Gastrocnemius medialis (tissue), 4 donors: Measurements from ENCODE around the gene RSAD2. TPM values are rescaled to one million over a fixed set of nuclear protein-coding genes. Genes with fewer than 3 reads are reported as not detected.

Experiments used
- ATAC-seq, 2 donors: fragments of 150-250 bp; one replicate each; pipeline ENCODE4 v1.9.1; 2016
- DNase-seq, 2 donors: peaks; one replicate each; pipeline ENCODE4 v3.0.0-alpha.2; 2019
- H3K27ac ChIP-seq, 4 donors: fragments of 200-600 bp; sonication (generic); 1 replicate in 1 of 4; 2 replicates in 3 of 4; pipeline ENCODE4 v1.5.1; 2016 to 2018; ENCODE audit warnings: mild to moderate bottlenecking in 2 of 4, moderate library complexity in 1 of 4
- H3K27me3 ChIP-seq, 3 donors: fragments of 200-600 bp; sonication (generic) in 2 of 3; 1 replicate in 1 of 3; 2 replicates in 2 of 3; pipeline versions ENCODE4 v1.5.1 to v1.6.0; 2016 to 2019; ENCODE audit warnings: mild to moderate bottlenecking in 1 of 3, moderate library complexity in 1 of 3
- H3K36me3 ChIP-seq, 2 donors: fragments of 200-600 bp; sonication (generic) in 1 of 2; one replicate each; pipeline ENCODE4 v1.5.1; 2017 to 2018
- H3K4me1 ChIP-seq, 2 donors: fragments of 200-600 bp; sonication (generic) in 1 of 2; one replicate each; pipeline ENCODE4 v1.5.1; 2016 to 2017; ENCODE audit warnings: mild to moderate bottlenecking in 2 of 2
- H3K4me3 ChIP-seq, 4 donors: fragments of 200-600 bp; sonication (generic) in 3 of 4; 1 replicate in 1 of 4; 2 replicates in 3 of 4; pipeline ENCODE4 v1.5.1; 2016 to 2019; ENCODE audit warnings: mild to moderate bottlenecking in 2 of 4
- H3K9me3 ChIP-seq, 3 donors: fragments of 200-600 bp; sonication (generic) in 2 of 3; 1 replicate in 1 of 3; 2 replicates in 2 of 3; pipeline ENCODE4 v1.5.1; 2016 to 2019
- CTCF ChIP-seq, 5 experiments: fragments of 450-650 bp in 3 of 5; fragments of 200-600 bp in 2 of 5; sonication (generic) in 2 of 5; IDR thresholded peaks in 4 of 5; conservative IDR thresholded peaks in 1 of 5; 1 replicate in 4 of 5; 2 replicates in 1 of 5; pipeline ENCODE4 v1.5.1; 2016 to 2019; ENCODE audit warnings: antibody characterized with exemption in 5 of 5, mild to moderate bottlenecking in 3 of 5, moderate library complexity in 3 of 5
- POLR2A ChIP-seq, 2 donors: fragments of 450-650 bp; IDR thresholded peaks; one replicate each; pipeline ENCODE4 v1.6.1; 2017; ENCODE audit warnings: antibody characterized with exemption in 2 of 2, mild to moderate bottlenecking in 2 of 2, moderate library complexity in 2 of 2
- in situ Hi-C, 4 donors: fragments of 200-750 bp; cut with MboI; loops; one replicate each; pipeline versions ENCODE4 v1.15.0 to v1.8.0; 2017; ENCODE audit warnings: low sequenced_read_pairs in 4 of 4
- intact Hi-C: fragments of 100-400 bp; cut with DNase I; formaldehyde crosslinking; loops from one replicate; pipeline ENCODE4 v1.15.1; 2023; ENCODE audit warnings: low total_unique reads
- total RNA-seq, 4 donors: library from RNA; depleted of rRNA; stranded (reverse); fragments of >200 nt; gene quantifications; one replicate each; pipeline versions ENCODE4 v1.1.0 to v1.2.3, GENCODE V29; 2016

RSAD2 gene
- total RNA-seq, 4 donors from 2014 or later, result 1.2 to 4.2 (median 2.9) TPM

DNA sequence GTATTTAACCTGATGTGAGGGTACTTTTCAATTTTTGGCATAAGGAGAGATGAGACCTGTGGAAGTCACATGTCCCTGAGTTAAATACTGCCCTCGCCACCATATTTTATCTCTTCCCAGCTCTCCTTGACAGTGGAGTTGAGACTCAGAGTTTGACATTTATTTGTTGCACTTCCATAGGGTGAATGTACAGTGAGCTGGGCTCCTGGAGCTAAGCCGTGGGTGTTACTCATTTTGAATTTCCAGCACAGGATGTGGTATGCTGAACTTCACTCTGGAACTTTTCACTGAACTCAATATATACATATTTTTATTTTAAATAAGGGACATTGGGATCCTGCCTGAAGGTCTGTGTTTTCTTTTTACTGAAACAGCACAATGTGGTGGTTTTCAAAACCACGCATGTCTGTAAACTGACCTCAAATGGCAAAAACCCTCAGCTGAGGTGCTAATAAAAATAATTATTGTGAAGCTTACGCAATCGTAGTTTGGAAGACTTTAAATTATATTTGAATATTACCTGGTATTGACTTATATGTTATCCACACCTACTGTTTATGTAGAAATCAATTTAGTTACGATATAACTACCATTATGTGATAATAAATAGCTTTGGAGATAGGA, 51.7 kb downstream of the RSAD2 start:
- TF ChIP-seq POLR2A (IDR thresholded peaks at IDR 0.05), result no peak
- TF ChIP-seq CTCF (IDR thresholded peaks at IDR 0.05 in 4 of 5, conservative IDR thresholded peaks at IDR 0.05 in 1 of 5), result no peak
- in situ Hi-C loops, result no loop called here
- DNase-seq (no peak), ATAC-seq (no peak)
- H3K4me3 ChIP-seq, result no peak overlapping the region
- H3K27ac ChIP-seq, result peak overlapping the region in 1 of 4 donors; percentile 5
- peaks cover 25 to 31% of the 10 kb centered on the region in 2 donors for H3K4me1 ChIP-seq
- no peaks in the 10 kb centered on the region for H3K9me3 ChIP-seq
- no peaks in the 10 kb centered on the region for H3K27me3 ChIP-seq
- intact Hi-C loops, result loop anchor here (5.0 kb wide), 1 partner anchor 63 kb away; no protein-coding TSS in a partner anchor
- no peaks in the 10 kb centered on the region for H3K36me3 ChIP-seq

DNA sequence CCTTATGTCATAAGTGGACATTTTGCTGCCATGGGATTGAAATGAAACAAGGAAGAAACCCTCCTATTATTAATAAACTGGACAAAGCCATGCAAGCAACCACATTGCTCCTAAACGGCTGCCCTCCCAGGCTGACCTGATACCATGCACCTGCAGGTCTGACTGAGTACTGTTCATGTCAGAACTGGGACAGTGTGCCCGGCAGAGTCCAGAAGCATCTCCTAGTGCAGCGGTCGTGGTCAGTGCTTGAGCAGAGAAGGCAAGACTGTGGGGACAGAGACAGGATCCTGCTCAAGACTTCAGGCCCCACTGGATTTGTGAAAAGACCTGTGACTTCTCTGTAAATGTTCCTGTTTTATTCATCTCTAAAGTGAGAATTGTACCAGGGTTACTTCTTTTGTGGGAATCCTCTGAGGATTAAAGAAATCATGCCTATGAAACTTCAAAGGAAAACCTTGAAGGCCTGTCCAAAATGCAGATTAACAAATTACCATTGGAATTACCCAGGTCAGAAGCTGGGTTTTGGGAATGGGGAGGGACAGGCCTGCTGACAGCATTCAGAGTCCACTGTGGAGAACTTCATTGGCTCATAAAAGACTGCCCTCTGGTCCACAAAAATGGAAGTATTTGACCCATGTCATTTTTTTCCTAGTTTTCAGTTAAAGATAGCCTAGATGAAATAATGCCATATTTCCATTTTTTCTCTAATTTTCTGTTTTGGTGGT, 53.5 kb downstream of the RSAD2 start:
- DNase-seq (no peak), ATAC-seq (no peak)
- peaks cover 10 to 28% of the 10 kb centered on the region in 2 donors for H3K4me1 ChIP-seq
- intact Hi-C loops, result no loop called here
- no peaks in the 10 kb centered on the region for H3K27me3 ChIP-seq
- no peaks in the 10 kb centered on the region for H3K9me3 ChIP-seq
- in situ Hi-C loops, result no loop called here
- no peak for TF ChIP-seq CTCF (IDR thresholded peaks at IDR 0.05 in 4 of 5, conservative IDR thresholded peaks at IDR 0.05 in 1 of 5)
- no peak for TF ChIP-seq POLR2A (IDR thresholded peaks at IDR 0.05)
- no peak overlapping the region for H3K4me3 ChIP-seq
- no peak overlapping the region for H3K27ac ChIP-seq
- H3K36me3 ChIP-seq, result no peaks in the 10 kb centered on the region

DNA sequence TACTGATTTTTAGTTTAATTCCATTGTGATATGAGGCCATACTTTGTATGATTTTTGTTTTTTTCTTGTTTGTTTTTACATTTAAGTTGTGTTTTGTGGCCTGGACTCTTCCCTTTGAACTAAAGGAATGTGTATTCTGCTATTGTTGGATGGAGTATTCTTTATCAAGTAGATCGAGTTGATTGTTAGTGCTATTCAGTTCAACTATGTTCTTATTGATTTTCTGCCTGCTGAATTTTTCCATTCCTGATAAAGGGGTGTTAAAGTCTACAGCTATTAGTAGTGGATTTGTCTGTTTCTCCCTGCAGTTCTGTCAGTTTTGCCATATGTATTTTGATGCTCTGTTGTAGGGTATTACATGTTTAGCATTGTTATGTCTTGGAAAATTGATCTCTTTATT, 54.2 kb downstream of the RSAD2 start:
- intact Hi-C loops, result no loop called here
- Histone ChIP-seq H3K4me1 (peaks cover 12 to 31% of the 10 kb centered on the region in 2 donors), H3K36me3 (no peaks in the 10 kb centered on the region), H3K27me3 (no peaks in the 10 kb centered on the region), H3K27ac (no peak overlapping the region), H3K4me3 (no peak overlapping the region), H3K9me3 (no peaks in the 10 kb centered on the region)
- ATAC-seq, result no peak
- TF ChIP-seq POLR2A (IDR thresholded peaks at IDR 0.05) (no peak), CTCF (IDR thresholded peaks at IDR 0.05 in 4 of 5, conservative IDR thresholded peaks at IDR 0.05 in 1 of 5) (no peak)
- in situ Hi-C loops, result no loop called here
- DNase-seq, result no peak

GRCh38 chr2:6932206-6932605, 54.6 kb downstream of the RSAD2 start:
- ATAC-seq (peak; percentile 53 to 65), DNase-seq (no peak)
- no peaks in the 10 kb centered on the region for H3K27me3 ChIP-seq
- no peak overlapping the region for H3K27ac ChIP-seq
- intact Hi-C loops (no loop called here), in situ Hi-C loops (no loop called here)
- H3K4me1 ChIP-seq, result peaks cover 13 to 31% of the 10 kb centered on the region in 2 donors
- no peaks in the 10 kb centered on the region for H3K9me3 ChIP-seq
- H3K4me3 ChIP-seq, result no peak overlapping the region
- H3K36me3 ChIP-seq, result no peaks in the 10 kb centered on the region
- no peak for TF ChIP-seq POLR2A (IDR thresholded peaks at IDR 0.05)
- TF ChIP-seq CTCF (IDR thresholded peaks at IDR 0.05 in 4 of 5, conservative IDR thresholded peaks at IDR 0.05 in 1 of 5), result no peak
